Measurements from ENCODE around the gene MOSPD3. TPM values are rescaled to one million over a fixed set of nuclear protein-coding genes. Genes with fewer than 3 reads are reported as not detected.
"Not testable (repeated sequence)": the region's sequence is repeated elsewhere in the genome, so short reads cannot be mapped to it uniquely, and the experiment has no call there.

Gene MOSPD3
- polyA plus RNA-seq, 1 experiment, result 9.1 TPM

DNA sequence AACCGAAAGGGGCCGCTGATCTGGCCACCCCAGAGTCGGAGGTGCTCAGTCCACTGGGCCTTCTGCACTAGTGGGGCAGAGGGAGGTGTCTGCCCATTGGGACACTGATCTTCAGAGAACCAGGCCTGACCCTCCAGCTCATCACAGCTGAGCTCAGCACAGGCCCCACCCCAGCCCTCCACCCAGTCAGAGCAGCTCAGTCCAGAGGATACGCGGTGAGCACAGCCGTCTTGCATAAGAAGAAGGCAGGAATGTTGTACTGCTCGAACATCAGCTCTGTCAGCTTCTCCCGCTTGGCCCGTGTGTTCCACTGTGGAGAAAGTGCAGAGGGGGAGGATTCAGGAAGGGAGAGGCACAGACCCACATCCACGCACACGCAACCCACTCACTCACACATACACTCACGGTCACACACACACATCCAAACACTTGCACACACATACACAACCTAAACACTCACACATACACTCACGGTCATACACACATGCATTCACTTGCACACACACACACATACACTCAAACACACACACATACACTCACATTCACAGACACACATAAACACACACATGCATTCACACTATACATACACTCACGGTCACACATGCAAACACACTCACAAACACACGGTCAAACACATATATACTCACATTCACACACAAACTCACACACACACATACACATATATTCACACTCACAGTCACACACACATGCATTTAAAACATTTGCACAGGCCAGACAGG lies 37.7 kb downstream of the MOSPD3 start:
- TF ChIP-seq, protein P1, sequence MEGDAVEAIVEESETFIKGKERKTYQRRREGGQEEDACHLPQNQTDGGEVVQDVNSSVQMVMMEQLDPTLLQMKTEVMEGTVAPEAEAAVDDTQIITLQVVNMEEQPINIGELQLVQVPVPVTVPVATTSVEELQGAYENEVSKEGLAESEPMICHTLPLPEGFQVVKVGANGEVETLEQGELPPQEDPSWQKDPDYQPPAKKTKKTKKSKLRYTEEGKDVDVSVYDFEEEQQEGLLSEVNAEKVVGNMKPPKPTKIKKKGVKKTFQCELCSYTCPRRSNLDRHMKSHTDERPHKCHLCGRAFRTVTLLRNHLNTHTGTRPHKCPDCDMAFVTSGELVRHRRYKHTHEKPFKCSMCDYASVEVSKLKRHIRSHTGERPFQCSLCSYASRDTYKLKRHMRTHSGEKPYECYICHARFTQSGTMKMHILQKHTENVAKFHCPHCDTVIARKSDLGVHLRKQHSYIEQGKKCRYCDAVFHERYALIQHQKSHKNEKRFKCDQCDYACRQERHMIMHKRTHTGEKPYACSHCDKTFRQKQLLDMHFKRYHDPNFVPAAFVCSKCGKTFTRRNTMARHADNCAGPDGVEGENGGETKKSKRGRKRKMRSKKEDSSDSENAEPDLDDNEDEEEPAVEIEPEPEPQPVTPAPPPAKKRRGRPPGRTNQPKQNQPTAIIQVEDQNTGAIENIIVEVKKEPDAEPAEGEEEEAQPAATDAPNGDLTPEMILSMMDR (IDR thresholded peaks at IDR 0.05; ENCODE audit: low read depth, low read length), result no peak
- no peak for DNase-seq (ENCODE audit: low read depth, low spot score)

DNA sequence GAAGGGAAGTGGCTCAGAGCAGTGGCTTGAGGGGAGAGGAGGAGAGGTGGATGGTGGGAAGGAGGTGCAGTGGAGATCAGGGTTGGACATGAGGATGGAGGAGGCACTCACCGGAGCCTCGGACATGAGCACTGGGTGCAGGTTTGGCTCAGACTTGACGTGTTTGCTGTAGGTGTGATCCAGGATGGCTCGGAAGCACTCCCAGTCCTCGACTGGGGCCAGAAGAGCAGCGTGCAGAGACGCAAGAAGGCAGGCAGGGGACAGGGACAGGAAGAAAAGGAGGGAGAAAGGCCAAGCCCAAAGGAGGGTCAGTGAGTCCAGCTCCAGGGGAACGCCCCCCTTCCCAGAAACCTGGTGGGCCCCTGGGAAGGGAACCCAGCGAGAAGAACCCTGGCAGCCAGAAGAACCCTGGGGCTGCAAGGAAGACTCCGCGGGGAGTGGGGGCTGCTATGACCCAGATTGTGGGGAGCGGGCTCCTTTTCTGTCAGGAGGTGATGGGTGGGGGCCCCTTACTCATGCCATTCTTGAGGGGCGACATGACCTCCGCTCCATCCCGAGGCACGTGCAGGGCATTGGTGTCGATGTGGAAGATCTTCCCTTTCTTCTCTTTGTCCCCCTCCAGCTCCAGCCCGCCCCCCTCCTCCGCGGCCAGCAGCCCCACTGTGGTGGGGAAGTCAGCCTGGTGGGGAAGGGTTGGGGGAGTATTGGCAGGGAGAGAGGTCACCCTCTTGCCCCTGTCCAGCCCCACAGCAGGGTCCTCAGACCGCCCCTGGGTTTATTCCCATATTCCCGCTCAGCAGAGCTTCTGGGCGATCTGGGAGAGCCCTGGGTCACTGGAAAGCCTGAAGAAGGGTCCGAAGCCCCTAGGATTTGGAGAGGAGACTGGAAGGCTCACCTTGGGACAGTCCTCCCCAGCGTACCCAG lies 42.8 kb downstream of the MOSPD3 start:
- Histone ChIP-seq H3K27me3 (ENCODE audit: control insufficient read depth, insufficient read depth, low read length) (peaks cover 23% of the 10 kb centered on the region), H3K27ac (ENCODE audit: low read depth, low read length) (no peak overlapping the region), H3K9me3 (ENCODE audit: control insufficient read depth, insufficient read depth, low read length) (peaks cover 11% of the 10 kb centered on the region; the same call in 1 of the 2 replicates), H3K4me3 (ENCODE audit: low read depth, low read length) (no peak overlapping the region)
- TF ChIP-seq, protein P1 (IDR thresholded peaks at IDR 0.05; ENCODE audit: low read depth, low read length), result no peak
- no peak for DNase-seq (ENCODE audit: low read depth, low spot score)
- POLR2A ChIA-PET, result no interaction called here
- CTCF ChIA-PET, result no interaction called here

More for the DNA sequence above, 37.7 kb downstream of the MOSPD3 start:
- CTCF ChIA-PET, result no interaction called here
- H3K27ac ChIP-seq (ENCODE audit: low read depth, low read length), result no peak overlapping the region
- H3K9me3 ChIP-seq (ENCODE audit: control insufficient read depth, insufficient read depth, low read length), result no peaks in the 10 kb centered on the region; the same call in 1 of the 2 replicates
- peaks cover 10% of the 10 kb centered on the region for H3K27me3 ChIP-seq (ENCODE audit: control insufficient read depth, insufficient read depth, low read length)
- no peak overlapping the region for H3K4me3 ChIP-seq (ENCODE audit: low read depth, low read length)
- POLR2A ChIA-PET, result interaction anchor here (0.8 kb wide), 1 partner anchor 1505 kb away, joined by 5 read pairs; no protein-coding TSS in a partner anchor

DNA sequence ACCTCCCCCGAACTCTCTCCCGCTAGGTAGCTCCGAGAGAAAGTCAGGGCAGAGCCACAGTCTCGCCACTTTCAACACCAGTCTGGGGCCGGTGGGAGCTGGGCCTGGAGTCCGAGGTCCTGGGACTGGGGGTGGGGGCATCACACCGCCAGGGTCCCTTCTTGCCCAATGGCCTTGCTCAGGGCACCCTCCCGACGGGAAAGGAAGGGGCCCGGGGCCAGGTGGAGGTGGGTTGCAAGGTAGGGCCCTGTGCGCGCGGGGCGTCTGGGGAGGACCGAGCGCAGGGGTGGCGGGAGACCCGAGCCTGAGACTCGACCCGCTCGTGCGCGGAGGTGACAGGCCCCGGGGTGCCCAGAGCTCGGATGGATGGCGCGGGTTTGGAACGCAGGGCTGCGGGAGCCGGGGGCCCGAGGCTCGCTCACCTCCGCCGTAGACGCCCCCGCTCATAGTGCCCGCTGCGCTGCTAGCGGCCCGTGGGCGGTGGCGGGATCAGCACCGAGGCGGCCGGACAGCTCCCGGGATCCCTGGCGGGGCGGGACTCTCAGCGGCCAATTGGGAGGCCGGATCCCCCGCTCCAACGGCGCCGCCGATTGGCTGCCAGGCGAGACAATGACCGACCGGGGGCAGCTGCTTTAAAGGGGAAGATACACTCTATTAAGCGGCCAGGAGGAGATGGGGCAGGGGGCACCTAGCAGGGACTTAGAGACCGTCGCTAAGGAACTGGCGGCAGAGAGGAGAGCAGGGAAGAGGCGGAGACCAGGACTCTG lies 43.8 kb downstream of the MOSPD3 start, which contains the start of gene ACTL6B:
Gene ACTL6B, minus strand, starts transcription at position 541 of the 767 bp plus-strand sequence. Its CDS starts 94 bp downstream, at position 447.
- TF ChIP-seq, protein P1 (IDR thresholded peaks at IDR 0.05; ENCODE audit: low read depth, low read length), result no peak
- peaks cover 11% of the 10 kb centered on the region; the same call in 1 of the 2 replicates for H3K9me3 ChIP-seq (ENCODE audit: control insufficient read depth, insufficient read depth, low read length)
- no peak for DNase-seq (ENCODE audit: low read depth, low spot score)
- POLR2A ChIA-PET, result no interaction called here
- CTCF ChIA-PET, result interaction anchor here (0.8 kb wide), 1 partner anchor 35 kb away, joined by 3 read pairs; no protein-coding TSS in a partner anchor
- H3K27me3 ChIP-seq (ENCODE audit: control insufficient read depth, insufficient read depth, low read length), result peaks cover 23% of the 10 kb centered on the region
- H3K27ac ChIP-seq (ENCODE audit: low read depth, low read length), result no peak within 1 kb of the TSS
- no peak within 1 kb of the TSS for H3K4me3 ChIP-seq (ENCODE audit: low read depth, low read length)

DNA sequence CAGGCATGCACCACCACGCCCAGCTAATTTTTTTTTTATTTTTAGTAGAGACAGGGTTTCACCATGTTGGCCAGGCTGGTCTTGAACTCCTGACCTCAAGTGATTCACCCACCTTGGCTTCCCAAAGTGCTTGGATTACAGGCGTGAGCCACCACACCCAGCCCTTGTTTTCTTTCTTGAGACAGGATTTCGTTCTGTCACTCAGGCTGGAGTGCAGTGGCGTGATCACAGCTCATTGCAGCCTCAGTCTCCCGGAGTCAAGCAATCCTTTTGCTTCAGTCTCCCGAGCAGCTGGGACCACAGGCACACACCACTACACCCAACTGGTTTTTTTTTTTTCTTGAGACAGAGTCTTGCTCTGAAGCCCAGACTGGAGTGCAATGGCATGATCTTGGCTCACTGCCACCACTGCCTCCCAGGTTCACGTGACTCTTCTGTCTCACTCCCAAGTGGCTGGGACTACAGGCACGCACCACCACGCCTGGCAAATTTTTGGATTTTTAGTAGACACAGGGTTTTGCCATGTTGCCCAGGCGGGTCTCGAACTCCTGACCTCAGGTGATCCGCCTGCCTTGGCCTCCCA lies 49.9 kb downstream of the MOSPD3 start:
- H3K27me3 ChIP-seq (ENCODE audit: control insufficient read depth, insufficient read depth, low read length), result peaks cover 19% of the 10 kb centered on the region
- H3K4me3 ChIP-seq (ENCODE audit: low read depth, low read length); DNase-seq (ENCODE audit: low read depth, low spot score); H3K27ac ChIP-seq (ENCODE audit: low read depth, low read length); H3K9me3 ChIP-seq (ENCODE audit: control insufficient read depth, insufficient read depth, low read length); POLR2A ChIA-PET; CTCF ChIA-PET: not testable (repeated sequence)

Small RNAs within 50 kb of the gene (small RNA-seq; reads per million reads assigned to genes)
- gene SAP25 (ENCODE audit: insufficient read length, low read depth), result not detected

Other genes starting within 250 kb of the MOSPD3 start
- 0.30 and 0.37 TPM in 2 replicates for gene PILRA, start 239.1 kb upstream of the MOSPD3 start, polyA plus RNA-seq (2011; rRNA removed)
- 0.89 and 1.5 TPM in 2 replicates for gene ZCWPW1, start 183.8 kb upstream of the MOSPD3 start, polyA plus RNA-seq (2011; rRNA removed)
- 9.1 and 10.1 TPM in 2 replicates for gene MEPCE, start 182.7 kb upstream of the MOSPD3 start, polyA plus RNA-seq (2011; rRNA removed)
- 7.5 and 11.8 TPM in 2 replicates for gene PPP1R35, start 176.0 kb upstream of the MOSPD3 start, polyA plus RNA-seq (2011; rRNA removed)
- 0.76 and 1.3 TPM in 2 replicates for gene SPACDR, start 148.3 kb upstream of the MOSPD3 start, polyA plus RNA-seq (2011; rRNA removed)
- gene TSC22D4, start 133.3 kb upstream of the MOSPD3 start, polyA plus RNA-seq (2011; rRNA removed), result 10.2 and 11.3 TPM in 2 replicates
- gene NYAP1, start 128.6 kb upstream of the MOSPD3 start, polyA plus RNA-seq (2011; rRNA removed), result 0.35 and 0.38 TPM in 2 replicates
- gene AGFG2, start 73.3 kb upstream of the MOSPD3 start, polyA plus RNA-seq (2011; rRNA removed), result 5.7 and 6.4 TPM in 2 replicates
- not detected in 2 replicates for gene SAP25, start 38.6 kb upstream of the MOSPD3 start, polyA plus RNA-seq (2011; rRNA removed)
- gene LRCH4, start 26.4 kb upstream of the MOSPD3 start, polyA plus RNA-seq (2011; rRNA removed), result 11.3 and 12.9 TPM in 2 replicates
- 0.29 and 0.33 TPM in 2 replicates for gene FBXO24, start 26.2 kb upstream of the MOSPD3 start, polyA plus RNA-seq (2011; rRNA removed)
- gene PCOLCE, start 10.2 kb upstream of the MOSPD3 start, polyA plus RNA-seq (2011; rRNA removed), result 164 and 227 TPM in 2 replicates
- gene TFR2, start 29.0 kb downstream of the MOSPD3 start, polyA plus RNA-seq (2011; rRNA removed), result 0.05 and 0.06 TPM in 2 replicates
- gene ACTL6B, start 43.9 kb downstream of the MOSPD3 start, polyA plus RNA-seq (2011; rRNA removed), result not detected in 2 replicates
- gene GNB2, start 61.2 kb downstream of the MOSPD3 start, polyA plus RNA-seq (2011; rRNA removed), result 68.4 and 114 TPM in 2 replicates
- gene GIGYF1, start 81.7 kb downstream of the MOSPD3 start, polyA plus RNA-seq (2011; rRNA removed), result 4.4 and 5.2 TPM in 2 replicates
- gene POP7, start 93.6 kb downstream of the MOSPD3 start, polyA plus RNA-seq (2011; rRNA removed), result 17.7 and 20.0 TPM in 2 replicates
- not detected in 2 replicates for gene EPO, start 107.9 kb downstream of the MOSPD3 start, polyA plus RNA-seq (2011; rRNA removed)
- not detected in 2 replicates for gene ZAN, start 121.1 kb downstream of the MOSPD3 start, polyA plus RNA-seq (2011; rRNA removed)
- gene EPHB4, start 215.0 kb downstream of the MOSPD3 start, polyA plus RNA-seq (2011; rRNA removed), result 43.8 and 46.5 TPM in 2 replicates
- gene SLC12A9, start 240.2 kb downstream of the MOSPD3 start, polyA plus RNA-seq (2011; rRNA removed), result 10.8 and 11.2 TPM in 2 replicates